ENCODE results near the gene C2orf92. TPM values are rescaled to one million over a fixed set of nuclear protein-coding genes. Genes with fewer than 3 reads are reported as not detected.

C2orf92 gene
- polyA plus RNA-seq, 1 experiment, result 2.7 TPM

GRCh38 chr2:97736608-97737330 is 67.3 kb downstream of the C2orf92 start:
- TF ChIP-seq CTCF (IDR thresholded peaks at IDR 0.05; ENCODE audit: insufficient read depth, low read depth, low read length), result no peak
- Histone ChIP-seq H3K4me3 (ENCODE audit: low read depth, low read length) (no peak overlapping the region), H3K36me3 (ENCODE audit: control insufficient read depth, insufficient read depth, low read length) (no peaks in the 10 kb centered on the region), H3K27me3 (ENCODE audit: control insufficient read depth, insufficient read depth, low read length) (no peaks in the 10 kb centered on the region)
- no peak for DNase-seq (ENCODE audit: low read depth)
- POLR2A ChIA-PET, result no interaction called here
- CTCF ChIA-PET, result interaction anchor here (0.7 to 1.1 kb wide), 2 partner anchors 28 to 29 kb away, joined by 3 to 4 read pairs; no protein-coding TSS in a partner anchor

- DNase-seq (ENCODE audit: low read depth), result no peak
Observed at GRCh38 chr2:97737421-97738178, 68.1 kb downstream of the C2orf92 start.

GRCh38 chr2:97738179-97739019 is 68.9 kb downstream of the C2orf92 start:
- ChIA-PET CTCF (interaction anchor here (1.1 to 3.5 kb wide), 2 partner anchors 12 to 649 kb away, joined by 3 to 28 read pairs; no protein-coding TSS in a partner anchor), POLR2A (no interaction called here)
- TF ChIP-seq CTCF (IDR thresholded peaks at IDR 0.05; ENCODE audit: insufficient read depth, low read depth, low read length), result no peak
- no peak for DNase-seq (ENCODE audit: low read depth)
- Histone ChIP-seq H3K36me3 (ENCODE audit: control insufficient read depth, insufficient read depth, low read length) (no peaks in the 10 kb centered on the region), H3K27me3 (ENCODE audit: control insufficient read depth, insufficient read depth, low read length) (no peaks in the 10 kb centered on the region), H3K4me3 (ENCODE audit: low read depth, low read length) (no peak overlapping the region)

More at GRCh38 chr2:97737421-97738178, 68.1 kb downstream of the C2orf92 start:
- TF ChIP-seq CTCF (IDR thresholded peaks at IDR 0.05; ENCODE audit: insufficient read depth, low read depth, low read length), result no peak
- ChIA-PET POLR2A (no interaction called here), CTCF (interaction anchor here (0.7 to 1.1 kb wide), 2 partner anchors 28 to 29 kb away, joined by 3 to 4 read pairs; no protein-coding TSS in a partner anchor)
- H3K4me3 ChIP-seq (ENCODE audit: low read depth, low read length), result no peak overlapping the region
- no peaks in the 10 kb centered on the region for H3K36me3 ChIP-seq (ENCODE audit: control insufficient read depth, insufficient read depth, low read length)
- no peaks in the 10 kb centered on the region for H3K27me3 ChIP-seq (ENCODE audit: control insufficient read depth, insufficient read depth, low read length)

GRCh38 chr2:97739020-97739892 is 69.7 kb downstream of the C2orf92 start:
- CTCF ChIA-PET, result interaction anchor here (1.1 to 3.5 kb wide), 8 partner anchors 9 to 648 kb away, joined by 3 to 28 read pairs (median 8); no protein-coding TSS in a partner anchor
- DNase-seq (ENCODE audit: low read depth), result no peak
- Histone ChIP-seq H3K36me3 (ENCODE audit: control insufficient read depth, insufficient read depth, low read length) (no peaks in the 10 kb centered on the region), H3K27me3 (ENCODE audit: control insufficient read depth, insufficient read depth, low read length) (no peaks in the 10 kb centered on the region), H3K4me3 (ENCODE audit: low read depth, low read length) (no peak overlapping the region)
- TF ChIP-seq CTCF (IDR thresholded peaks at IDR 0.05; ENCODE audit: insufficient read depth, low read depth, low read length), result no peak
- POLR2A ChIA-PET, result no interaction called here
